Measurements from ENCODE around the gene IL12A.

Gene IL12A

GRCh38 chr3:160038862-160039562, 50.4 kb downstream of the IL12A start:
- peak; percentile 50 for DNase-seq

- DNase-seq: no peak
Measured at GRCh38 chr3:160040181-160040580, 51.5 kb downstream of the IL12A start.

GRCh38 chr3:160041465-160041864, 52.8 kb downstream of the IL12A start:
- DNase-seq: no peak

GRCh38 chr3:160044121-160044520, 55.5 kb downstream of the IL12A start:
- no peak for DNase-seq

Data from NCI-H2171 (cell line).